Fibroblast of pulmonary artery (primary cell): ENCODE measurements around the gene HS3ST6.
"Not testable (repeated sequence)": the region's sequence is repeated elsewhere in the genome, so short reads cannot be mapped to it uniquely, and the experiment has no call there.

Experiments used
- DNase-seq: peaks from one replicate; pipeline ENCODE4 v3.0.0-alpha.2; 2010; ENCODE audit warnings: low read depth
- H3K4me3 ChIP-seq: replicated peaks from 2 replicates; pipeline ENCODE4 v1.5.1; 2011; ENCODE audit warnings: low read depth, mild to moderate bottlenecking, control low read depth, low read length, moderate library complexity
- CTCF ChIP-seq: IDR thresholded peaks from 2 replicates; pipeline ENCODE4 v1.5.1; 2011; ENCODE audit warnings: mild to moderate bottlenecking, control low read depth, low read length, inconsistent platforms; ENCODE audit errors: missing control alignments

The HS3ST6 gene

GRCh38 chr16:1918351-1919326, at the start of gene HS3ST6:
TSS of gene HS3ST6 (minus strand) at chr16:1918415. CDS start at chr16:1918323, 92 bp downstream.
- DNase-seq: no peak
- H3K4me3 ChIP-seq: no peak within 1 kb of the TSS
- no peak for TF ChIP-seq CTCF

GRCh38 chr16:1966460-1966859, 48.2 kb upstream of the HS3ST6 start, which contains the start of gene RNF151:
TSS of gene RNF151 (plus strand) at chr16:1966856. CDS start at chr16:1966882, 26 bp downstream.
- no peak for DNase-seq
- peak within 1 kb of the TSS; percentile 90 for H3K4me3 ChIP-seq
- TF ChIP-seq CTCF: no peak

- no peak for DNase-seq
- TF ChIP-seq CTCF: no peak
- peak overlapping the region; percentile 90 for H3K4me3 ChIP-seq
These were observed 47.3 kb upstream of the HS3ST6 start for GRCh38 chr16:1965396-1966001.

GRCh38 chr16:1964506-1965395, 46.5 kb upstream of the HS3ST6 start, which contains the start of gene RPS2:
TSS of gene RPS2 (minus strand) at chr16:1964826. CDS start at chr16:1964625, 201 bp downstream.
- TF ChIP-seq CTCF: no peak
- peak within 1 kb of the TSS; percentile 90 for H3K4me3 ChIP-seq
- peak; percentile 99 for DNase-seq

- DNase-seq: peak; percentile 43
- no peak for TF ChIP-seq CTCF
These were observed 45.7 kb upstream of the HS3ST6 start for GRCh38 chr16:1963806-1964505.

GRCh38 chr16:1962161-1963153, 44.2 kb upstream of the HS3ST6 start:
- not testable (repeated sequence) for DNase-seq
- H3K4me3 ChIP-seq: peak overlapping the region; percentile 90

More at GRCh38 chr16:1963806-1964505, 45.7 kb upstream of the HS3ST6 start:
- H3K4me3 ChIP-seq: peak overlapping the region; percentile 90
